Esophagus squamous epithelium (tissue), 5 donors: Measurements from ENCODE around the gene JUND. TPM values are rescaled to one million over a fixed set of nuclear protein-coding genes. Genes with fewer than 3 reads are reported as not detected.

Source experiments
- DNase-seq: peaks from one replicate; lab custom pipeline; 2025; lab: John Stamatoyannopoulos, UW
- H3K27ac ChIP-seq, 4 donors: fragments of 200-600 bp; sonication (generic); one replicate each; pipeline ENCODE4 v1.5.1; 2016 to 2019; ENCODE audit warnings: mild to moderate bottlenecking in 1 of 4
- H3K27me3 ChIP-seq, 4 donors: fragments of 200-600 bp; sonication (generic); 1 replicate in 3 of 4; 2 replicates in 1 of 4; pipeline versions ENCODE4 v1.5.1 to v1.6.0; 2017 to 2021; ENCODE audit warnings: antibody characterized with exemption in 1 of 4
- H3K36me3 ChIP-seq, 3 donors: fragments of 200-600 bp; sonication (generic); one replicate each; pipeline ENCODE4 v1.5.1; 2016 to 2019
- H3K4me1 ChIP-seq, 3 donors: fragments of 200-600 bp; sonication (generic); one replicate each; pipeline ENCODE4 v1.5.1; 2017 to 2019
- H3K4me3 ChIP-seq, 4 donors: fragments of 200-600 bp; sonication (generic); 1 replicate in 3 of 4; 2 replicates in 1 of 4; pipeline ENCODE4 v1.5.1; 2016 to 2019; ENCODE audit warnings: mild to moderate bottlenecking in 2 of 4, moderate library complexity in 1 of 4
- H3K9me3 ChIP-seq, 3 donors: fragments of 200-600 bp; sonication (generic); one replicate each; pipeline ENCODE4 v1.5.1; 2016 to 2019
- CTCF ChIP-seq, 6 experiments: fragments of 450-650 bp in 4 of 6; fragments of 200-600 bp in 2 of 6; sonication (generic) in 2 of 6; IDR thresholded peaks; one replicate each; pipeline ENCODE4 v1.5.1; 2016 to 2019; ENCODE audit warnings: antibody characterized with exemption in 6 of 6, mild to moderate bottlenecking in 4 of 6, moderate library complexity in 4 of 6
- POLR2A ChIP-seq, 4 donors: fragments of 450-650 bp; IDR thresholded peaks; one replicate each; pipeline ENCODE4 v1.6.1; 2017; ENCODE audit warnings: antibody characterized with exemption in 4 of 4, mild to moderate bottlenecking in 4 of 4, moderate library complexity in 3 of 4
- WGBS, 2 donors: methylation state at CpG; one replicate each; pipeline ENCODE4 v1.1.5; 2018; 5-methylcytosine and 5-hydroxymethylcytosine counted together
- intact Hi-C: fragments of 100-400 bp; cut with DNase I; formaldehyde crosslinking; loops from one replicate; pipeline ENCODE4 v1.15.0; 2022
- total RNA-seq, 4 donors: library from RNA; depleted of rRNA; stranded (reverse); fragments of >200 nt; gene quantifications; one replicate each; pipeline ENCODE4 v1.1.0, GENCODE V29; 2016
- donor health status: DM: yes; HTN: yes; CAD: no.

Gene JUND
- total RNA-seq, 4 donors from 2014 or later: 71.7 to 192 (median 166) TPM

- peak overlapping the region in 2 of 4 donors; percentile 81 to 84 for H3K27ac ChIP-seq
- DNase-seq: no peak
- intact Hi-C loops: no loop called here
- no peak overlapping the region for H3K4me3 ChIP-seq
- TF ChIP-seq POLR2A (IDR thresholded peaks at IDR 0.05) (no peak), CTCF (IDR thresholded peaks at IDR 0.05) (no peak)
- 95 to 98% methylated on average over 7 to 12 of the region's 13 CpGs for WGBS, 2 donors
- no peaks in the 10 kb centered on the region for H3K9me3 ChIP-seq
- peaks cover 0 to 30% (median 6%) of the 10 kb centered on the region in 3 donors for H3K36me3 ChIP-seq
- peaks cover 20 to 77% (median 34%) of the 10 kb centered on the region in 3 donors for H3K4me1 ChIP-seq
- no peaks in the 10 kb centered on the region for H3K27me3 ChIP-seq
Measured at GRCh38 chr19:18273561-18274218, 7.7 kb downstream of the JUND start.

GRCh38 chr19:18271433-18271841 lies 10.0 kb downstream of the JUND start:
- DNase-seq: no peak
- peak overlapping the region in 1 of 4 donors; percentile 48 for H3K27ac ChIP-seq
- H3K36me3 ChIP-seq: peaks cover 0 to 33% (median 7%) of the 10 kb centered on the region in 3 donors
- H3K4me1 ChIP-seq: peaks cover 19 to 54% (median 21%) of the 10 kb centered on the region in 3 donors
- TF ChIP-seq POLR2A (IDR thresholded peaks at IDR 0.05) (no peak), CTCF (IDR thresholded peaks at IDR 0.05) (no peak)
- H3K27me3 ChIP-seq: no peaks in the 10 kb centered on the region
- H3K9me3 ChIP-seq: no peaks in the 10 kb centered on the region
- H3K4me3 ChIP-seq: no peak overlapping the region
- whole genome bisulfite sequencing, 2 donors: 53 to 55% methylated on average over 6 of the region's 6 CpGs
- intact Hi-C loops: no loop called here

- Histone ChIP-seq H3K4me3 (no peak overlapping the region), H3K36me3 (peaks cover 7 to 40% (median 11%) of the 10 kb centered on the region in 3 donors), H3K27ac (no peak overlapping the region), H3K9me3 (no peaks in the 10 kb centered on the region), H3K27me3 (no peaks in the 10 kb centered on the region), H3K4me1 (peaks cover 13 to 43% (median 14%) of the 10 kb centered on the region in 3 donors)
- intact Hi-C loops: no loop called here
- 78 to 85% methylated on average over 8 to 9 of the region's 9 CpGs for WGBS, 2 donors
- no peak for DNase-seq
- no peak for TF ChIP-seq POLR2A (IDR thresholded peaks at IDR 0.05)
- no peak for TF ChIP-seq CTCF (IDR thresholded peaks at IDR 0.05)
Measured at GRCh38 chr19:18270326-18270725, 11.1 kb downstream of the JUND start.

GRCh38 chr19:18269070-18269723 lies 12.2 kb downstream of the JUND start:
- H3K4me1 ChIP-seq: peaks cover 1 to 32% (median 2%) of the 10 kb centered on the region in 3 donors
- intact Hi-C loops: no loop called here

More at GRCh38 chr19:18269070-18269723, 12.2 kb downstream of the JUND start:
- no peak for TF ChIP-seq CTCF (IDR thresholded peaks at IDR 0.05)
- no peak for TF ChIP-seq POLR2A (IDR thresholded peaks at IDR 0.05)
- Histone ChIP-seq H3K27ac (no peak overlapping the region), H3K9me3 (no peaks in the 10 kb centered on the region), H3K27me3 (no peaks in the 10 kb centered on the region), H3K36me3 (peaks cover 7 to 52% (median 11%) of the 10 kb centered on the region in 3 donors), H3K4me3 (no peak overlapping the region)
- DNase-seq: no peak
- 59 to 64% methylated on average over 2 of the region's 2 CpGs for WGBS, 2 donors
